Measurements from ENCODE around the gene C3orf49. TPM values are rescaled to one million over a fixed set of nuclear protein-coding genes. Genes with fewer than 3 reads are reported as not detected.

Gene C3orf49
- not detected in 2 replicates for total RNA-seq (2011; cell fraction: chromatin; rRNA removed; ENCODE audit: low replicate concordance)
- total RNA-seq (2011; cell fraction: nucleolus; rRNA removed), result not detected in 2 replicates
- total RNA-seq (2011; cell fraction: nucleoplasm; rRNA removed), result not detected in 2 replicates
- total RNA-seq (2014; rRNA removed) (not detected in 2 replicates), total RNA-seq (2014; rRNA removed; fragmentation: Illumina TruSeq; extraction: Trizol) (not detected in 2 replicates), total RNA-seq (2015; rRNA removed; fragmentation: Illumina TruSeq; extraction: Trizol) (not detected in 2 replicates), total RNA-seq (2021) (not detected in 2 replicates), polyA plus RNA-seq (2011; rRNA removed) (not detected in 2 replicates), polyA plus RNA-seq (2014; fragmentation: Illumina TruSeq; extraction: Trizol) (not detected in 2 replicates), polyA plus RNA-seq (2014; fragmentation: Nextera tagmentation; extraction: Ambion mirVana) (not detected), polyA plus RNA-seq (2014; rRNA removed) (not detected in 2 replicates), polyA minus RNA-seq (2011; rRNA and poly(A)+ RNA removed) (not detected in 2 replicates), Bru-seq, nascent RNA (not detected), BruChase-seq, experiment 1, labeled RNA remaining after a 2-hour chase (not detected), BruChase-seq, experiment 2, labeled RNA remaining after a 6-hour chase (not detected)
- polyA plus RNA-seq (2011; cell fraction: cytosol; rRNA removed), result not detected in 2 replicates
- polyA plus RNA-seq (2011; cell fraction: nucleus; rRNA removed), result not detected in 2 replicates
- polyA plus RNA-seq (2012), result 0.07 TPM in 1 of 2 replicates, not detected in the other
- not detected in 2 replicates for polyA minus RNA-seq (2011; cell fraction: cytosol; rRNA and poly(A)+ RNA removed)
- not detected in 2 replicates for polyA minus RNA-seq (2011; cell fraction: nucleus; rRNA and poly(A)+ RNA removed)
- long read RNA-seq, experiment 1, partial matches to known transcripts, result 0 of 2 reads
- long read RNA-seq, experiment 1, other reads (novel, unspliced or antisense), result 2 of 2 reads
- long read RNA-seq, experiment 2, result 0 reads
- long read RNA-seq, experiment 3, result 0 reads

GRCh38 chr3:63819151-63819398 lies at the start of gene C3orf49:
TSS of gene C3orf49 (plus strand) at chr3:63819299. CDS start at chr3:63819472, 173 bp downstream.
- Histone ChIP-seq H3K4me3 (no peak within 1 kb of the TSS), H3K9me3 (replicated peaks; ENCODE audit: control insufficient read depth, insufficient read depth, low read depth, low read length) (no peaks in the 10 kb centered on the region), H2AFZ (ENCODE audit: low read depth, low read length) (no peak within 1 kb of the TSS), H3K9ac (ENCODE audit: insufficient read depth in 1 of 2, low read depth in 2 of 2, low read length in 2 of 2) (no peak within 1 kb of the TSS), H3K27me3 (ENCODE audit: control insufficient read depth in 2 of 2, insufficient read depth in 2 of 2, low read length in 2 of 2) (no peaks in the 10 kb centered on the region), H3K4me1 (replicated peaks in 1 of 2; ENCODE audit: control insufficient read depth in 2 of 2, insufficient read depth in 2 of 2, low read length in 2 of 2) (no peaks in the 10 kb centered on the region), H3K79me2 (ENCODE audit: control insufficient read depth, insufficient read depth, low read length) (no peaks in the 10 kb centered on the region), H3K9me1 (ENCODE audit: control insufficient read depth, insufficient read depth, low read length) (no peaks in the 10 kb centered on the region), H4K20me1 (replicated peaks; ENCODE audit: control insufficient read depth, insufficient read depth, low read length) (no peaks in the 10 kb centered on the region), H3K4me2 (ENCODE audit: insufficient read depth, low read length) (no peak within 1 kb of the TSS), H3K27ac (ENCODE audit: extremely low read depth, low read depth, low read length) (no peak within 1 kb of the TSS), H3K36me3 (ENCODE audit: control insufficient read depth, insufficient read depth, low read length) (no peaks in the 10 kb centered on the region)
- BruUV-seq (replicated peaks), result no TSS peak
- ChIA-PET POLR2A (no interaction called here), CTCF (ENCODE audit: low intra/inter-chr PET ratio) (interaction anchor here (0.6 to 1.8 kb wide), 3 partner anchors 158 to 649 kb away, joined by 6 to 8 read pairs (median 6); no protein-coding TSS in a partner anchor)
- DNase-seq (ENCODE audit: extremely low read depth in 1 of 4, low spot score in 3 of 4) (no peak), ATAC-seq (no peak), FAIRE-seq (no peak)
- WGBS (ENCODE audit: insufficient coverage, low coverage, missing lambda C conversion rate), result 100% methylated on average over 1 of the region's 1 CpG
- intact Hi-C loops (cut with micrococcal nuclease) (no loop called here), in situ Hi-C loops (cut with MboI) (loop anchor here (5.0 to 10.0 kb wide), 2 partner anchors 467 to 1194 kb away; no protein-coding TSS in a partner anchor)
- no peak for TF ChIP-seq ZNF707 (CRISPR knock-in tag; conservative IDR thresholded peaks at IDR 0.05)
- no peak for TF ChIP-seq SMARCA5 (IDR thresholded peaks at IDR 0.05)
- TF ChIP-seq PKNOX1 (IDR thresholded peaks at IDR 0.05), result no peak
- TF ChIP-seq ZNF561 (CRISPR knock-in tag; conservative IDR thresholded peaks at IDR 0.05), result no peak
- TF ChIP-seq NCOR1 (IDR thresholded peaks at IDR 0.05), result no peak
- TF ChIP-seq HNRNPUL1 (IDR thresholded peaks at IDR 0.05; ENCODE audit: low read length), result no peak
- no peak for TF ChIP-seq HIVEP1 (CRISPR knock-in tag; IDR thresholded peaks at IDR 0.05)
- no peak for TF ChIP-seq MEIS2 (IDR thresholded peaks at IDR 0.05; ENCODE audit: partially characterized antibody)
- TF ChIP-seq SMARCA4 (IDR thresholded peaks at IDR 0.05), result no peak
- no peak for TF ChIP-seq TAF9B (IDR thresholded peaks at IDR 0.05; ENCODE audit: partially characterized antibody)
- no peak for TF ChIP-seq STAG1 (CRISPR knock-in tag; IDR thresholded peaks at IDR 0.05; ENCODE audit: borderline replicate concordance)
- no peak for TF ChIP-seq ZNF699 (CRISPR knock-in tag; IDR thresholded peaks at IDR 0.05; ENCODE audit: insufficient replicate concordance)

Measured in K562 (cell line).